IMR-90 (cell line): ENCODE data around the gene LRRK2.

Experiments used
- CEBPB ChIP-seq: IDR thresholded peaks from 2 replicates; pipeline ENCODE4 v1.6.1; 2012; ENCODE audit warnings: low read depth, low read length, improper control_type of control experiment
- CHD1 ChIP-seq: IDR thresholded peaks from 2 replicates; pipeline ENCODE4 v1.6.1; 2012; ENCODE audit warnings: low read depth, low read length, improper control_type of control experiment
- MAFK ChIP-seq: IDR thresholded peaks from 2 replicates; pipeline ENCODE4 v1.6.1; 2012; ENCODE audit warnings: low read depth, low read length, improper control_type of control experiment
- MAZ ChIP-seq: IDR thresholded peaks from 2 replicates; pipeline ENCODE4 v1.6.1; 2012; ENCODE audit warnings: low read depth, mild to moderate bottlenecking, low read length, improper control_type of control experiment, moderate library complexity, borderline replicate concordance
- POLR2A ChIP-seq: IDR thresholded peaks from 2 replicates; pipeline ENCODE4 v1.6.1; 2012; ENCODE audit warnings: mild to moderate bottlenecking, low read depth, low read length
- RAD21 ChIP-seq: IDR thresholded peaks from 2 replicates; pipeline ENCODE4 v1.6.1; 2012; ENCODE audit warnings: low read length, improper control_type of control experiment
- RCOR1 ChIP-seq: IDR thresholded peaks from 2 replicates; pipeline ENCODE4 v1.6.1; 2012; ENCODE audit warnings: mild to moderate bottlenecking, low read length, improper control_type of control experiment; ENCODE audit not compliant: insufficient replicate concordance
- SMC3 ChIP-seq: fragments of 150-350 bp; IDR thresholded peaks from 2 replicates; pipeline ENCODE4 v1.6.1; 2016; ENCODE audit warnings: low read depth, mild to moderate bottlenecking, antibody characterized with exemption, low read length, moderate library complexity
- TF ChIP-seq, protein P1 (sequence below): conservative IDR thresholded peaks from 2 replicates; pipeline ENCODE4 v1.5.1; 2012; ENCODE audit warnings: mild to moderate bottlenecking, low read depth, low read length, improper control_type of control experiment

- TF ChIP-seq, protein P1, sequence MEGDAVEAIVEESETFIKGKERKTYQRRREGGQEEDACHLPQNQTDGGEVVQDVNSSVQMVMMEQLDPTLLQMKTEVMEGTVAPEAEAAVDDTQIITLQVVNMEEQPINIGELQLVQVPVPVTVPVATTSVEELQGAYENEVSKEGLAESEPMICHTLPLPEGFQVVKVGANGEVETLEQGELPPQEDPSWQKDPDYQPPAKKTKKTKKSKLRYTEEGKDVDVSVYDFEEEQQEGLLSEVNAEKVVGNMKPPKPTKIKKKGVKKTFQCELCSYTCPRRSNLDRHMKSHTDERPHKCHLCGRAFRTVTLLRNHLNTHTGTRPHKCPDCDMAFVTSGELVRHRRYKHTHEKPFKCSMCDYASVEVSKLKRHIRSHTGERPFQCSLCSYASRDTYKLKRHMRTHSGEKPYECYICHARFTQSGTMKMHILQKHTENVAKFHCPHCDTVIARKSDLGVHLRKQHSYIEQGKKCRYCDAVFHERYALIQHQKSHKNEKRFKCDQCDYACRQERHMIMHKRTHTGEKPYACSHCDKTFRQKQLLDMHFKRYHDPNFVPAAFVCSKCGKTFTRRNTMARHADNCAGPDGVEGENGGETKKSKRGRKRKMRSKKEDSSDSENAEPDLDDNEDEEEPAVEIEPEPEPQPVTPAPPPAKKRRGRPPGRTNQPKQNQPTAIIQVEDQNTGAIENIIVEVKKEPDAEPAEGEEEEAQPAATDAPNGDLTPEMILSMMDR: no peak
- no peak for TF ChIP-seq MAZ
- TF ChIP-seq POLR2A: no peak
- no peak for TF ChIP-seq RAD21
- no peak for TF ChIP-seq SMC3
- TF ChIP-seq CEBPB: no peak
- TF ChIP-seq MAFK: no peak
- no peak for TF ChIP-seq RCOR1
- no peak for TF ChIP-seq CHD1
Measured at GRCh38 chr12:40343124-40343523, 118.3 kb downstream of the LRRK2 start.
